Panc1 (cell line): Measurements from ENCODE around the gene LGR4.

Source experiments
- CTCF ChIP-seq: fragments of 450-650 bp; IDR thresholded peaks from 2 replicates; pipeline ENCODE4 v1.5.1; 2017; ENCODE audit warnings: mild to moderate bottlenecking
- POLR2AphosphoS5 ChIP-seq: IDR thresholded peaks from 2 replicates; pipeline ENCODE4 v1.6.1; 2012; ENCODE audit warnings: mild to moderate bottlenecking, low read depth, low read length, moderate library complexity

GRCh38 chr11:27394781-27395228, 77.8 kb downstream of the LGR4 start:
- TF ChIP-seq CTCF (no peak), POLR2AphosphoS5 (no peak)
